Dendritic cell treated with granulocyte-macrophage colony-stimulating factor and Interleukin-4, amounts not matched to agents 40 ng/mL and 50 ng/mL, for 4 days (primary cell): Measurements from ENCODE around the gene NFE2.
"Not testable (repeated sequence)": the region's sequence is repeated elsewhere in the genome, so short reads cannot be mapped to it uniquely, and the experiment has no call there.

ENCODE experiments used
- H3K27ac Mint-ChIP-seq: one replicate; pipeline ENCODE4 v1.8.0; 2022; ENCODE audit warnings: mild to moderate bottlenecking, mixed read lengths
- H3K27me3 Mint-ChIP-seq: one replicate; pipeline ENCODE4 v1.8.0; 2022; ENCODE audit warnings: mild to moderate bottlenecking, mixed read lengths
- H3K36me3 Mint-ChIP-seq: one replicate; pipeline ENCODE4 v1.8.0; 2022; ENCODE audit warnings: low read depth, mixed read lengths
- H3K4me1 Mint-ChIP-seq: one replicate; pipeline ENCODE4 v1.8.0; 2022; ENCODE audit warnings: low read depth, mixed read lengths
- H3K4me3 Mint-ChIP-seq: one replicate; pipeline ENCODE4 v1.8.0; 2022; ENCODE audit warnings: mild to moderate bottlenecking, moderate library complexity, mixed read lengths
- H3K9me3 Mint-ChIP-seq: one replicate; pipeline ENCODE4 v1.8.0; 2022; ENCODE audit warnings: mixed read lengths
- intact Hi-C: fragments of 100-400 bp; cut with micrococcal nuclease; formaldehyde crosslinking; loops from one replicate; pipeline ENCODE4 v1.15.0; 2022

Gene NFE2

GRCh38 chr12:54282949-54283593 lies 17.7 kb downstream of the NFE2 start:
- H3K9me3 Mint-ChIP-seq, result no peaks in the 10 kb centered on the region
- H3K4me3 Mint-ChIP-seq, result no peak overlapping the region
- intact Hi-C loops, result no loop called here
- H3K4me1 Mint-ChIP-seq, result peaks cover 47% of the 10 kb centered on the region
- no peaks in the 10 kb centered on the region for H3K27me3 Mint-ChIP-seq
- no peaks in the 10 kb centered on the region for H3K36me3 Mint-ChIP-seq
- H3K27ac Mint-ChIP-seq, result no peak overlapping the region

GRCh38 chr12:54281694-54282093 lies 19.1 kb downstream of the NFE2 start:
- H3K9me3 Mint-ChIP-seq, H3K27me3 Mint-ChIP-seq, intact Hi-C loops, H3K27ac Mint-ChIP-seq, H3K36me3 Mint-ChIP-seq, H3K4me3 Mint-ChIP-seq: not testable (repeated sequence)
- peaks cover 41% of the 10 kb centered on the region for H3K4me1 Mint-ChIP-seq

DNA sequence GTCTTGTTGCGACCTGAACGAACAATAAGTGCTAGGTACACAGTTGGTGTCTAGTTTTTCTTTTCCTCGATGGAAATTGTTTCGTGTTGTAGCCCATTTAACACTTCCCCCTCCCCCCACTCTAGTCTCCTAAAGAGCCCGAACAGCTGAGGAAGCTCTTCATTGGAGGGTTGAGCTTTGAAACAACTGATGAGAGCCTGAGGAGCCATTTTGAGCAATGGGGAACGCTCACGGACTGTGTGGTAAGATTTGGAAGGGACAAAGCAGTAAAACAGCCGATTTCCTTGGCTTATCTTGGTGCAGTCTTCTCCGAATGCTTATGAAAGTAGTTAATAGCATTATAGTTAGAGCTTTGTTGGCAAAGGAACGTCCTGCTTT lies 19.6 kb downstream of the NFE2 start:
- peaks cover 41% of the 10 kb centered on the region for H3K4me1 Mint-ChIP-seq
- intact Hi-C loops, H3K4me3 Mint-ChIP-seq: not testable (repeated sequence)

GRCh38 chr12:54280468-54281260 lies 20.2 kb downstream of the NFE2 start, which contains the start of gene HNRNPA1:
Gene HNRNPA1 (plus strand): TSS chr12:54280726. CDS start chr12:54280808, 82 bp downstream.
- H3K4me1 Mint-ChIP-seq, result peaks cover 36% of the 10 kb centered on the region
- H3K27me3 Mint-ChIP-seq, result no peaks in the 10 kb centered on the region
- H3K9me3 Mint-ChIP-seq, result no peaks in the 10 kb centered on the region
- intact Hi-C loops, result loop anchor here (1.0 kb wide), 1 partner anchor 44 kb away; no protein-coding TSS in a partner anchor
- no peak within 1 kb of the TSS for H3K4me3 Mint-ChIP-seq
- H3K36me3 Mint-ChIP-seq, result no peaks in the 10 kb centered on the region
- H3K27ac Mint-ChIP-seq, result no peak within 1 kb of the TSS

More for the DNA sequence above, 19.6 kb downstream of the NFE2 start:
- not testable (repeated sequence) for H3K36me3 Mint-ChIP-seq, H3K27ac Mint-ChIP-seq, H3K27me3 Mint-ChIP-seq, H3K9me3 Mint-ChIP-seq

GRCh38 chr12:54279632-54280467 lies 21.0 kb downstream of the NFE2 start, which contains the start of gene CBX5:
Gene CBX5 (minus strand): TSS chr12:54280122. CDS start chr12:54257650, 22,472 bp downstream.
- H3K4me1 Mint-ChIP-seq, result peaks cover 35% of the 10 kb centered on the region
- no peaks in the 10 kb centered on the region for H3K27me3 Mint-ChIP-seq
- intact Hi-C loops, result loop anchor here (1.0 kb wide), 2 partner anchors 29 to 44 kb away; no protein-coding TSS in a partner anchor
- H3K27ac Mint-ChIP-seq, result no peak within 1 kb of the TSS
- no peaks in the 10 kb centered on the region for H3K36me3 Mint-ChIP-seq
- no peak within 1 kb of the TSS for H3K4me3 Mint-ChIP-seq
- H3K9me3 Mint-ChIP-seq, result no peaks in the 10 kb centered on the region

GRCh38 chr12:54279227-54279631 lies 21.6 kb downstream of the NFE2 start:
- intact Hi-C loops, result loop anchor here (1.0 kb wide), 1 partner anchor 28 kb away; no protein-coding TSS in a partner anchor
- H3K27me3 Mint-ChIP-seq, result no peaks in the 10 kb centered on the region

DNA sequence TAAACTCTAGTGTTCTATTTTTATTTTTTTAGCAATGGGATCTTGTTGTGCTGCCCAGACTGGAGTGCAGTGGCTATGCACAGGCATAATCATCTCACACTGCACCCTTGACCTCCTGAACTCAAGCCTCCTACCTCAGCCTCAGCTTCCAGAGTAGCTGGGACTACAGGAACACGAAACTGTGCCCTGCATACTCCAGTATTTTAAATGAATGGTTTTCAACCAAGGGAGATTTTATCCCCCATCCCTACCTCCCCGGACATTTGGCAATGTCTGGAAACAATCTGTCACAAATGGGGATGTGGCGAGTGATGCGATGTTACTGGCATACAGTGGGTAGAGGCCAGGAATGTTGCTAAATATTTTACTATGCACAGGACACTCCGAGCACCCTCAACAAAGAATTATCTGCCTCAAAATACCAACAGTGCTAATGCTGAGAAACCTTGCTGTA lies 23.0 kb downstream of the NFE2 start:
- no peaks in the 10 kb centered on the region for H3K9me3 Mint-ChIP-seq
- H3K27me3 Mint-ChIP-seq, result no peaks in the 10 kb centered on the region
- peak overlapping the region; percentile 32 for H3K4me3 Mint-ChIP-seq
- intact Hi-C loops, result no loop called here
- no peak overlapping the region for H3K27ac Mint-ChIP-seq
- peaks cover 15% of the 10 kb centered on the region for H3K36me3 Mint-ChIP-seq
- H3K4me1 Mint-ChIP-seq, result peaks cover 24% of the 10 kb centered on the region

More at GRCh38 chr12:54279227-54279631, 21.6 kb downstream of the NFE2 start:
- Mint-ChIP-seq H3K36me3 (peaks cover 1% of the 10 kb centered on the region), H3K4me3 (no peak overlapping the region), H3K27ac (no peak overlapping the region), H3K4me1 (peaks cover 35% of the 10 kb centered on the region), H3K9me3 (no peaks in the 10 kb centered on the region)

DNA sequence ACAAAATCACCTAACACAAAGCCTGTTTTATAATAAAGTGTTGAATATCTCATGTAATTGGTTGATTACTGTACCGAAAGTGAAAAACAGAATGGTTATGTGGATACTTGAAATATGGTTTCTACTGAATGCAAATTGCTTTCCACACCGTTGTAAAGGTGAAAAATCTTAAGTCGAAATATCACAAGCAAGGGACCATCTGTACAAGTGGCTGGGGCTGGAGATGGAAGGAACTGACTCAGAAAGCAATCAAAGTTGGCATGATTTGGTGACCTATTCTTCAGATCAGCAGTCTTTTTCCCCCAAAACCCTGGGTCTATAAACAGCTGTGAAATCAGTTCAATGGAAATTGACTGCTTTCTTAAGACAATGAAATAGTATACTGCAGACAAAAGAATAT lies 24.4 kb downstream of the NFE2 start:
- Mint-ChIP-seq H3K4me3 (no peak overlapping the region), H3K4me1 (peaks cover 17% of the 10 kb centered on the region), H3K9me3 (no peaks in the 10 kb centered on the region), H3K27ac (no peak overlapping the region), H3K36me3 (peaks cover 17% of the 10 kb centered on the region), H3K27me3 (no peaks in the 10 kb centered on the region)
- intact Hi-C loops, result no loop called here

GRCh38 chr12:54273981-54274380 lies 26.8 kb downstream of the NFE2 start:
- Mint-ChIP-seq H3K27me3 (no peaks in the 10 kb centered on the region), H3K27ac (no peak overlapping the region), H3K4me1 (peaks cover 31% of the 10 kb centered on the region), H3K36me3 (peaks cover 23% of the 10 kb centered on the region), H3K9me3 (no peaks in the 10 kb centered on the region), H3K4me3 (no peak overlapping the region)
- intact Hi-C loops, result no loop called here

DNA sequence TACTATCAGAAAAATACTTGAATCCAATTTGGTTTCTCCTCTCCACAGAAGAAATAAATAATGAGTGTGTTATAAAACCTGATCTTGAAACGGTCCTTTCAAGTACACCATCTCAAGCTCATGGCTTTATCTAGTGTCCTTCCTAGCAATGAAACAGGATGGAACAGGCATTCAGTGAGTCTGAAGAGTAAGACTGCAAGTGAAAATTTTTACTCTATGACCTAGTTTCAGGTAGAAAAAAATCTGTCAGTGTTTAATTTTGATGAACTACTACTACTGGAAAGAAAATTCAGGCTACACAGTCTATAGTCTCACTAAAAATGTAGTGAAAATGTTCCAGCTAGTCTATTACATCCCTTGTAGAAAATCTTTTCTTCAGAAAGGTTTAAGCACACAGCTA lies 28.6 kb downstream of the NFE2 start:
- no peaks in the 10 kb centered on the region for H3K27me3 Mint-ChIP-seq
- H3K9me3 Mint-ChIP-seq, result no peaks in the 10 kb centered on the region
- no peak overlapping the region for H3K27ac Mint-ChIP-seq
- H3K4me3 Mint-ChIP-seq, result no peak overlapping the region
- H3K36me3 Mint-ChIP-seq, result peaks cover 23% of the 10 kb centered on the region
- intact Hi-C loops, result no loop called here
- H3K4me1 Mint-ChIP-seq, result peaks cover 20% of the 10 kb centered on the region

DNA sequence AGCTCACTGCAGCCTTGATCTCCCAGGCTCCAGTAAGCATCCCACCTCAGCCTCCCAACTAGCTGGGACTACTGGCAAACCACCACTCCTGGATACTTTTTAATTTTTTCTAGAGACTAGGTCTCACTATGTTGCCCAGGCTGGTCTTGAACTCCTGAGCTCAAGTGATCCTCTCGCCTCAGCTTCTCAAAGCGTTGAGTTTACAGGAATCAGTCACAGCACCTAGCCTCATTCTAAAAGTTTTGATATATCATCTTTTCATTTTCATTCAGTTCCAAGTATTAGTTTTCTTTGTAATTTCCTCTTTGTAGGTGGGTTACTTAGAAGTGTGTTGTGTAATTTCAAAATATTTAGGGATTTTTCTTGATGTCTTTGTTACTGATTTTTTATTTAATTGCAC lies 30.5 kb downstream of the NFE2 start:
- Mint-ChIP-seq H3K9me3 (no peaks in the 10 kb centered on the region), H3K27ac (no peak overlapping the region), H3K27me3 (no peaks in the 10 kb centered on the region), H3K36me3 (peaks cover 23% of the 10 kb centered on the region), H3K4me1 (peaks cover 16% of the 10 kb centered on the region), H3K4me3 (no peak overlapping the region)
- intact Hi-C loops, result no loop called here

DNA sequence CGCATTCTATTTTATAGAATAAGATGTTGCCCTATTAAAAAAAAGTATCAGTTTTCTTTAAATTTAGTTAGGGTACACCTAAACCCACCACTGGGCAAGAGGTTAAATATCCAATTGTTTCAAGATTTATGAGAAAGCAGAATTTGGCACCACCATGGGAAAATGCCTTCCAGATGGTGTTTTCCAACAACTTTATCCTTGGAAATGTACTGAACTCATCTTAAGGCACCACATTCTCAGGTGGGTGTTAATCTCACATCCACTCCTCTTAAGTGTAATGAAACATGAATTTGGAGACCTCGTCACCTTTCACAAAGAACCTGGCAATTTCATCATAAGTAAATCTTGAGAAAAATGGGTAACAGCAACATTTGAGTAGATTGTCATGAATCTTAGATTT lies 34.0 kb downstream of the NFE2 start:
- intact Hi-C loops, result no loop called here
- no peak overlapping the region for H3K4me3 Mint-ChIP-seq
- H3K27me3 Mint-ChIP-seq, result no peaks in the 10 kb centered on the region
- no peak overlapping the region for H3K27ac Mint-ChIP-seq
- H3K36me3 Mint-ChIP-seq, result peaks cover 7% of the 10 kb centered on the region
- no peaks in the 10 kb centered on the region for H3K9me3 Mint-ChIP-seq
- peaks cover 24% of the 10 kb centered on the region for H3K4me1 Mint-ChIP-seq

GRCh38 chr12:54265364-54265812 lies 35.4 kb downstream of the NFE2 start:
- no peaks in the 10 kb centered on the region for H3K9me3 Mint-ChIP-seq
- H3K36me3 Mint-ChIP-seq, result no peaks in the 10 kb centered on the region
- H3K27me3 Mint-ChIP-seq, result no peaks in the 10 kb centered on the region
- no peak overlapping the region for H3K27ac Mint-ChIP-seq
- intact Hi-C loops, result no loop called here
- no peak overlapping the region for H3K4me3 Mint-ChIP-seq
- H3K4me1 Mint-ChIP-seq, result peaks cover 20% of the 10 kb centered on the region
